Small intestine (tissue), 7 donors: Measurements from ENCODE around the gene MUL1. TPM values are rescaled to one million over a fixed set of nuclear protein-coding genes. Genes with fewer than 3 reads are reported as not detected.

Experiments
- DNase-seq, 2 donors: peaks; one replicate each; pipeline versions ENCODE4 v3.0.0 to v3.0.0-alpha.2; 2013
- FAIRE-seq: peaks from 2 replicates; lab custom pipeline; 2012; peaks lifted over from hg19 to GRCh38; lab: Jason Lieb, UNC
- H3K27ac ChIP-seq, 3 donors: one replicate each; pipeline ENCODE4 v1.5.1; 2013; ENCODE audit warnings: low read length in 2 of 3, mild to moderate bottlenecking in 2 of 3, control low read depth in 1 of 3, inconsistent platforms in 1 of 3, low read depth in 1 of 3, moderate library complexity in 1 of 3
- H3K27me3 ChIP-seq, 3 donors: one replicate each; pipeline ENCODE4 v1.6.1; 2013; ENCODE audit warnings: low read length in 3 of 3, inconsistent platforms in 1 of 3; ENCODE audit not compliant: control insufficient read depth in 3 of 3, insufficient read depth in 3 of 3
- H3K36me3 ChIP-seq, 3 donors: one replicate each; pipeline ENCODE4 v1.6.1; 2013; ENCODE audit warnings: low read length in 3 of 3, inconsistent platforms in 1 of 3, low read depth in 1 of 3, mild to moderate bottlenecking in 1 of 3, moderate library complexity in 1 of 3; ENCODE audit not compliant: control insufficient read depth in 3 of 3, insufficient read depth in 2 of 3
- H3K4me1 ChIP-seq, 3 donors: one replicate each; pipeline ENCODE4 v1.6.1; 2013; ENCODE audit warnings: low read length in 2 of 3, inconsistent platforms in 1 of 3, low read depth in 1 of 3, mild to moderate bottlenecking in 1 of 3, moderate library complexity in 1 of 3; ENCODE audit not compliant: control insufficient read depth in 3 of 3, insufficient read depth in 2 of 3
- H3K4me3 ChIP-seq, 3 donors: one replicate each; pipeline ENCODE4 v1.5.1; 2013; ENCODE audit warnings: low read length in 3 of 3, control low read depth in 1 of 3, inconsistent platforms in 1 of 3, low read depth in 1 of 3, mild to moderate bottlenecking in 1 of 3, moderate library complexity in 1 of 3
- H3K9me3 ChIP-seq, 2 donors: one replicate each; pipeline ENCODE4 v1.6.1; 2013; ENCODE audit warnings: low read depth in 1 of 2, low read length in 1 of 2; ENCODE audit not compliant: control insufficient read depth in 2 of 2, insufficient read depth in 1 of 2
- WGBS, 3 donors: extraction: QIAGEN DNeasy Blood & Tissue Kit; methylation state at CpG; one replicate each; pipeline ENCODE4 v1.1.7; 2013; 5-methylcytosine and 5-hydroxymethylcytosine counted together
- polyA plus RNA-seq, 4 donors: library from polyadenylated mRNA; stranded (reverse) in 3 of 4; unstranded in 1 of 4; fragments of 200-250 nt in 3 of 4; fragments of 120-200 nt in 1 of 4; gene quantifications; one replicate each; pipeline versions ENCODE4 v1.2.1 to v1.2.3, GENCODE V29; 2013
- donor health status: healthy with polysubstance abuse.
- donor health status: control.
- donor health status: control.
- donor health status: Bipolar disorder and iron deficiency.
- donor health status: healthy.

Gene MUL1
- polyA plus RNA-seq, 4 donors, result 6.9 to 22.8 (median 16.7) TPM

- Histone ChIP-seq H3K36me3 (peaks cover 0 to 10% (median 0%) of the 10 kb centered on the region in 3 donors), H3K4me3 (no peak overlapping the region), H3K4me1 (peaks cover 14 to 62% (median 24%) of the 10 kb centered on the region in 3 donors), H3K9me3 (no peaks in the 10 kb centered on the region), H3K27me3 (peaks cover 0 to 13% (median 0%) of the 10 kb centered on the region in 3 donors), H3K27ac (peak overlapping the region; percentile 43 to 96 (median 93))
- 11 to 47% (median 27%) methylated on average over 7 of the region's 7 CpGs for WGBS, 3 donors
- DNase-seq (peak; percentile 71 to 77), FAIRE-seq (no peak)
Measured at GRCh38 chr1:20480951-20481617, 26.9 kb downstream of the MUL1 start.

GRCh38 chr1:20480243-20480944 lies 27.6 kb downstream of the MUL1 start:
- FAIRE-seq (no peak), DNase-seq (peak; percentile 84 to 88)
- H3K36me3 ChIP-seq, result peaks cover 0 to 10% (median 0%) of the 10 kb centered on the region in 3 donors
- WGBS, 3 donors, result 13 to 61% (median 29%) methylated on average over 10 of the region's 10 CpGs
- H3K4me1 ChIP-seq, result peaks cover 14 to 68% (median 24%) of the 10 kb centered on the region in 3 donors
- H3K27me3 ChIP-seq, result peaks cover 0 to 16% (median 0%) of the 10 kb centered on the region in 3 donors
- peak overlapping the region in 2 of 3 donors; percentile 3 to 37 for H3K4me3 ChIP-seq
- peak overlapping the region; percentile 43 to 96 (median 93) for H3K27ac ChIP-seq
- no peaks in the 10 kb centered on the region for H3K9me3 ChIP-seq

- peaks cover 0 to 10% (median 0%) of the 10 kb centered on the region in 3 donors for H3K36me3 ChIP-seq
- H3K4me3 ChIP-seq, result peak overlapping the region in 2 of 3 donors; percentile 3 to 37
- peaks cover 0 to 16% (median 0%) of the 10 kb centered on the region in 3 donors for H3K27me3 ChIP-seq
- FAIRE-seq (no peak), DNase-seq (no peak)
- no peaks in the 10 kb centered on the region for H3K9me3 ChIP-seq
- peaks cover 14 to 73% (median 26%) of the 10 kb centered on the region in 3 donors for H3K4me1 ChIP-seq
- H3K27ac ChIP-seq, result peak overlapping the region; percentile 21 to 96 (median 93)
- 20 to 61% (median 43%) methylated on average over 4 of the region's 4 CpGs for WGBS, 3 donors
Measured at GRCh38 chr1:20479840-20480239, 28.1 kb downstream of the MUL1 start.

DNA sequence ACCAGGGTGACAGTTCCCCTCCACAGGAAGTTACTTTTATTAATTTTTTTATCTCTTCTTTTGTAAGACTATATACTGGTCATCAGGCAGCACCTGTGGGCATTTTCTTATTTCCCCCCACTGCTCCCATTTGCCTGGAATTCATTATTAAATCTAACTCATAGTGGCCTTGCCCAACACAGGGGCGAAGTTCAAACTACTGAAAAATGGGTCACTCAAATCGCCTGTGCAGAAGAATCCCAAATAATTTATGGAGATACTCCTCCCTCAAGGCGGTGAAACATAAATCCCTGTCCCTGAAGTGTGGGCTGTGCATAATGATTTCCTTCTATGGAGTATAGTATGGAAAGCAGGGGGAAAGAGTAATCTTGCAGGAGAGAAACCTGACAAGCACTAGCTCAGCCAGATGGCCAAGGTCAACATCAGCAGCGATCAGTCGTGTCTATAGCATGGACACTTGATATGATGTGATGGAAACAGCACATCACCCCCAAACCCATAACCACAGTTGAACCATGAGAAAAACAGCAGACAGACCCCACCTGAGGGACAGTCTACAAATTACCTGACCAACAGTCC lies 29.8 kb downstream of the MUL1 start:
- Histone ChIP-seq H3K36me3 (peaks cover 0 to 5% (median 0%) of the 10 kb centered on the region in 3 donors), H3K4me3 (no peak overlapping the region), H3K4me1 (peaks cover 14 to 90% (median 27%) of the 10 kb centered on the region in 3 donors), H3K27ac (peak overlapping the region in 1 of 3 donors; percentile 96), H3K9me3 (no peaks in the 10 kb centered on the region), H3K27me3 (peaks cover 0 to 13% (median 0%) of the 10 kb centered on the region in 3 donors)
- 40 to 54% (median 49%) methylated on average over 5 of the region's 5 CpGs for WGBS, 3 donors
- no peak for FAIRE-seq
- peak in 1 of 2 donors; percentile 36 for DNase-seq

DNA sequence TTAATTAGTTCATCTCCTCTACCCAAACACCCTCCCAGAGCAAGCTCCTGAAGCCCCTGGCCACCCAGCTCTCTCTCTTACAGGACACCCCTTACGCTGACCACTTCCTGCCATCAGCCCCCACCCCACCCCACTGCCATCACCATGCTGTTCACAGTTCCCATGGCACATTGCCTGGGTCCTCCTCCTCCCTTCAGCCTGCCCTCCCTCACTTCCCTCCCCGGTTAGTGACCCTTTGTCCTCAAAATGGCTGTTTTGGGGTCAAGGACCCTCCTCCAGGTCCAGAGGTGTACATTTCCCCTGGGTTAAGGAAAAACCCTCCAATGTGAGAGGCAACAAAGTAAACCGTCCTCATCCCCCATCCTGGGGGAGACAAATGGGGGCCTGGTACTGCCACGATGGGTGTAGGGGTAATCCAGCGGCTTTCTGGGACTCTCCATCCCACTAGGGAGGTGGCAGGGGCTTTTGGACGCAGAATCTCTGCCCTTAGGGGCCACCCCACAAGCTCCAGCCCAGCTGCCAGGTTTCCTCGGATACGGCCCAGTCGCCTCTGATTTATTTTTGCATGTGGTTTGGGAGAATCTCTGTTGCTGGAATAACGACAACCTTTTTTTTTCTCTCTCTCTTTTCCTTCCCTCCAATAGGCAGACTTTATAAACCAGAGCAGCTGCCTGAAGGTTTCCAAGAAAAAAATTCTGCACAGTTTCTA lies 30.4 kb downstream of the MUL1 start:
- Histone ChIP-seq H3K27me3 (peaks cover 0 to 13% (median 0%) of the 10 kb centered on the region in 3 donors), H3K27ac (peak overlapping the region in 1 of 3 donors; percentile 96), H3K36me3 (peaks cover 0 to 5% (median 0%) of the 10 kb centered on the region in 3 donors), H3K9me3 (no peaks in the 10 kb centered on the region), H3K4me1 (peaks cover 14 to 95% (median 27%) of the 10 kb centered on the region in 3 donors), H3K4me3 (no peak overlapping the region)
- 40 to 43% (median 40%) methylated on average over 10 of the region's 10 CpGs for WGBS, 3 donors
- DNase-seq (peak in 1 of 2 donors; percentile 36), FAIRE-seq (no peak)

DNA sequence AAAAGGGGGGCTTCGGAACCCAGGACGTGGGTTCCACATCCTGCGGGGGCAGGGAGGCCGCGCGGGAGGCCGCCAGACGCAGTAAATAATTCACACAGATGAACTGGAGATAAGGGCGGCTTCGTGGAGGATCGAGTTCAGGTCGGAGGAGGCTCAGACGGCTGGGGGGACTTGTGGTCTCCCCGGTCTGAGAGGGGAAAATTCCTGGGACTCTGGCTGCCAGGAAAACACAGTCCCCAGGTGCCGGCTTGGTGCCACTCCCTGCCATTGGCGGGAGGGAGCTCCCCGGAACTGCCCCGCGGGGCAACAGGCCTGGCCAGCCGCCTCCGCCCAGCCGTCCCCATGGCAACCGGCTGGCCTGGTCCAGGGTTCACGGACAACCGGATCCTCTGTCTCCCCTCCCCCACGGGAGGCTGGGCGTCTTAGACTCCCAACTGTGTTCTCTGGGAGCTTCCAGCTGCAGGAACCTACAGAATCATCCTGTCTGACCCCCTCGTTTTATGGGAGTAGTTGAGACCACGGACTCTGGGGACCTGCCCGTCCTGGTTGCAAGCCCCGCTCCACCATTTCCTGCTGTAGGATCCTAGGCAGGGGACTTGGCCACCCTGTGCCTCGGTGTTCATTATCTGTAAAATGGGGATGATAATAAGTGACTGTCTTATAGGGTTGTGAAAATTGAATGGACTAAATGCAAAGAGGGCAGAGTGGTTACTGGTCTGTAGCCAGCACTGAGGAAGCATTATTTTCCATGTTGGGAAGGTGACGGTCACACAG lies 31.5 kb downstream of the MUL1 start:
- H3K27me3 ChIP-seq, result peaks cover 0 to 9% (median 0%) of the 10 kb centered on the region in 3 donors
- FAIRE-seq, result no peak
- 3 to 10% (median 5%) methylated on average over 32 to 33 of the region's 33 CpGs for WGBS, 3 donors

DNA sequence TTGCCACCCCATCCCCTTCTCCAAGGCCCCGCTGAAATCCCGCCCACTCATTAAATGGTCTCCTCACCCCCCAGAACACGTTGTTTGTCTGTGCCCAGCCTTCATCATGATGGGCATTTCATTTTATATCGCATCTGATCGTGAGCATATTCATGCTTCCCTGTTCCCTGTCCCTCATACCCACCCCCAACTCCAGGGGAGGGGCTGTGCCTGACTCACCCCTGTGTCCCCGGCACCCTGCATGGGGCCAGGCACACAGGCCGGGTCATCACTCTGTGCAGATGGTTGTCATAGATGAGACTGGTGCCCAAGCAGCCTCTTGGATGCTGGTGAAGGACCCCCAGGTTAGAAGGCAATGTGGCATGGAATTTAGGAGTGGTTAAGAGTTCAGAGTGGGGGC lies 33.0 kb downstream of the MUL1 start:
- Histone ChIP-seq H3K36me3 (no peaks in the 10 kb centered on the region), H3K4me3 (no peak overlapping the region), H3K27ac (peak overlapping the region in 1 of 3 donors; percentile 96), H3K9me3 (no peaks in the 10 kb centered on the region), H3K4me1 (peaks cover 11 to 72% (median 22%) of the 10 kb centered on the region in 3 donors), H3K27me3 (peaks cover 0 to 9% (median 0%) of the 10 kb centered on the region in 3 donors)
- DNase-seq (no peak), FAIRE-seq (no peak)
- WGBS, 3 donors, result 31 to 51% (median 32%) methylated on average over 7 of the region's 7 CpGs

More for the DNA sequence above, 31.5 kb downstream of the MUL1 start:
- H3K9me3 ChIP-seq, result no peaks in the 10 kb centered on the region
- H3K4me3 ChIP-seq, result peak overlapping the region in 2 of 3 donors; percentile 43 to 45
- peak overlapping the region; percentile 81 to 96 (median 91) for H3K27ac ChIP-seq
- DNase-seq, result peak; percentile 98
- H3K4me1 ChIP-seq, result peaks cover 11 to 85% (median 22%) of the 10 kb centered on the region in 3 donors
- H3K36me3 ChIP-seq, result no peaks in the 10 kb centered on the region
